SK-N-SH treated with all-trans-retinoic acid at 6 μM for 48 hours (cell line): ENCODE results near the gene COL8A2.

ENCODE experiments used
- CREB5 ChIP-seq: fragments of 250-450 bp; sonication (Bioruptor Pico); IDR thresholded peaks from 2 replicates; pipeline ENCODE4 v1.5.1; 2020; ENCODE audit warnings: low read depth, mild to moderate bottlenecking, moderate library complexity
- PPARA ChIP-seq: fragments of 250-450 bp; sonication (Bioruptor Pico); IDR thresholded peaks from 2 replicates; pipeline ENCODE4 v1.5.0; 2020; ENCODE audit warnings: mild to moderate bottlenecking, borderline replicate concordance
- RARB ChIP-seq: fragments of 250-450 bp; sonication (Bioruptor Pico); IDR thresholded peaks from 2 replicates; pipeline ENCODE4 v1.8.0; 2021; ENCODE audit warnings: mild to moderate bottlenecking, moderate library complexity
- TCF4 ChIP-seq: fragments of 250-450 bp; sonication (Bioruptor Pico); IDR thresholded peaks from 2 replicates; pipeline ENCODE4 v1.8.0; 2021; ENCODE audit warnings: mild to moderate bottlenecking, moderate library complexity, borderline replicate concordance
- TOX ChIP-seq: fragments of 250-450 bp; sonication (Bioruptor Pico); IDR thresholded peaks from 2 replicates; pipeline ENCODE4 v1.8.0; 2021; ENCODE audit warnings: mild to moderate bottlenecking, moderate library complexity, borderline replicate concordance
- ZFP3 ChIP-seq: fragments of 250-450 bp; sonication (Bioruptor Pico); IDR thresholded peaks from 2 replicates; pipeline ENCODE4 v1.5.0; 2020; ENCODE audit warnings: mild to moderate bottlenecking, moderate library complexity
- ZNF565 ChIP-seq: fragments of 450-650 bp; formaldehyde crosslinking; conservative IDR thresholded peaks from 2 replicates; pipeline ENCODE4 v1.5.0; 2020; ENCODE audit warnings: low read depth, mild to moderate bottlenecking, moderate library complexity
- ZNF8 ChIP-seq: fragments of 450-650 bp; formaldehyde crosslinking; IDR thresholded peaks from 2 replicates; pipeline ENCODE4 v1.5.0; 2020; ENCODE audit warnings: mild to moderate bottlenecking, moderate library complexity
- TF ChIP-seq, protein P1 (sequence below): fragments of 250-450 bp; sonication (Bioruptor Pico); IDR thresholded peaks from 2 replicates; pipeline ENCODE4 v1.5.0; 2020; ENCODE audit warnings: mild to moderate bottlenecking, moderate library complexity

GRCh38 chr1:36053978-36054377 is 71.0 kb downstream of the COL8A2 start:
- TF ChIP-seq TCF4 (CRISPR knock-in tag) (no peak), PPARA (CRISPR knock-in tag) (no peak), ZFP3 (CRISPR knock-in tag) (no peak), ZNF8 (CRISPR knock-in tag) (no peak), RARB (CRISPR knock-in tag) (no peak), ZNF565 (CRISPR knock-in tag) (no peak), CREB5 (CRISPR knock-in tag) (no peak), TOX (CRISPR knock-in tag) (no peak)
- TF ChIP-seq, protein P1, sequence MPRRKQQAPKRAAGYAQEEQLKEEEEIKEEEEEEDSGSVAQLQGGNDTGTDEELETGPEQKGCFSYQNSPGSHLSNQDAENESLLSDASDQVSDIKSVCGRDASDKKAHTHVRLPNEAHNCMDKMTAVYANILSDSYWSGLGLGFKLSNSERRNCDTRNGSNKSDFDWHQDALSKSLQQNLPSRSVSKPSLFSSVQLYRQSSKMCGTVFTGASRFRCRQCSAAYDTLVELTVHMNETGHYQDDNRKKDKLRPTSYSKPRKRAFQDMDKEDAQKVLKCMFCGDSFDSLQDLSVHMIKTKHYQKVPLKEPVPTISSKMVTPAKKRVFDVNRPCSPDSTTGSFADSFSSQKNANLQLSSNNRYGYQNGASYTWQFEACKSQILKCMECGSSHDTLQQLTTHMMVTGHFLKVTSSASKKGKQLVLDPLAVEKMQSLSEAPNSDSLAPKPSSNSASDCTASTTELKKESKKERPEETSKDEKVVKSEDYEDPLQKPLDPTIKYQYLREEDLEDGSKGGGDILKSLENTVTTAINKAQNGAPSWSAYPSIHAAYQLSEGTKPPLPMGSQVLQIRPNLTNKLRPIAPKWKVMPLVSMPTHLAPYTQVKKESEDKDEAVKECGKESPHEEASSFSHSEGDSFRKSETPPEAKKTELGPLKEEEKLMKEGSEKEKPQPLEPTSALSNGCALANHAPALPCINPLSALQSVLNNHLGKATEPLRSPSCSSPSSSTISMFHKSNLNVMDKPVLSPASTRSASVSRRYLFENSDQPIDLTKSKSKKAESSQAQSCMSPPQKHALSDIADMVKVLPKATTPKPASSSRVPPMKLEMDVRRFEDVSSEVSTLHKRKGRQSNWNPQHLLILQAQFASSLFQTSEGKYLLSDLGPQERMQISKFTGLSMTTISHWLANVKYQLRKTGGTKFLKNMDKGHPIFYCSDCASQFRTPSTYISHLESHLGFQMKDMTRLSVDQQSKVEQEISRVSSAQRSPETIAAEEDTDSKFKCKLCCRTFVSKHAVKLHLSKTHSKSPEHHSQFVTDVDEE (CRISPR knock-in tag), result no peak
